DMS153 treated with DMSO at 0.1 percent for 48 hours (cell line): ENCODE results near the gene LHFPL5.
A peak's percentile ranks its signal among the peaks of the same experiment; 100 is the strongest.

Experiments
- DNase-seq: peaks from one replicate; lab custom pipeline; 2025; ENCODE audit not compliant: unreplicated experiment; lab: John Stamatoyannopoulos, UW

LHFPL5 gene

GRCh38 chr6:35790683-35791082 lies 14.5 kb upstream of the LHFPL5 start:
- DNase-seq = no peak

- no peak for DNase-seq
Observed at GRCh38 chr6:35794536-35795452, 10.4 kb upstream of the LHFPL5 start.

GRCh38 chr6:35795453-35796071 lies 9.6 kb upstream of the LHFPL5 start:
- DNase-seq = no peak

- DNase-seq = no peak
Observed at GRCh38 chr6:35796236-35796635, 8.9 kb upstream of the LHFPL5 start.

GRCh38 chr6:35797837-35798526 lies 7.2 kb upstream of the LHFPL5 start:
- no peak for DNase-seq

GRCh38 chr6:35798706-35799105 lies 6.4 kb upstream of the LHFPL5 start:
- peak; percentile 21 for DNase-seq

- DNase-seq = no peak
Observed at GRCh38 chr6:35801148-35801547, 4.0 kb upstream of the LHFPL5 start.

GRCh38 chr6:35808688-35809087 lies 3.5 kb downstream of the LHFPL5 start:
- DNase-seq = peak; percentile 89

- DNase-seq = no peak
Observed at GRCh38 chr6:35809809-35810208, 4.7 kb downstream of the LHFPL5 start.

GRCh38 chr6:35810971-35811698 lies 6.0 kb downstream of the LHFPL5 start:
- DNase-seq = peak; percentile 26

- no peak for DNase-seq
Observed at GRCh38 chr6:35811699-35811995, 6.5 kb downstream of the LHFPL5 start.

GRCh38 chr6:35817515-35817914 lies 12.4 kb downstream of the LHFPL5 start:
- DNase-seq = no peak

GRCh38 chr6:35823601-35824000 lies 18.4 kb downstream of the LHFPL5 start:
- no peak for DNase-seq

GRCh38 chr6:35824552-35825192 lies 19.5 kb downstream of the LHFPL5 start:
- no peak for DNase-seq

- DNase-seq = no peak
Observed at GRCh38 chr6:35829306-35829705, 24.2 kb downstream of the LHFPL5 start.

- DNase-seq = no peak
Observed at GRCh38 chr6:35831257-35832007, 26.3 kb downstream of the LHFPL5 start.

GRCh38 chr6:35833536-35833935 lies 28.4 kb downstream of the LHFPL5 start:
- DNase-seq = no peak

GRCh38 chr6:35839019-35839418 lies 33.9 kb downstream of the LHFPL5 start:
- no peak for DNase-seq

GRCh38 chr6:35842381-35842780 lies 37.2 kb downstream of the LHFPL5 start:
- no peak for DNase-seq

- DNase-seq = no peak
Observed at GRCh38 chr6:35844290-35844689, 39.1 kb downstream of the LHFPL5 start.
